ENCODE measurements around the gene PGF. TPM values are rescaled to one million over a fixed set of nuclear protein-coding genes. Genes with fewer than 3 reads are reported as not detected.

Gene PGF
- total RNA-seq, 5 donors from 2014 or later (not counting 1 experiment from before 2014, with no cell fraction given): 0.09 to 0.29 TPM; not detected in 3

- H3K4me1 ChIP-seq (ENCODE audit: control insufficient read depth in 1 of 2, extremely low read depth in 1 of 2, insufficient read depth in 2 of 2, low read length in 2 of 2): peaks cover 4 to 25% of the 10 kb centered on the region in 2 experiments
- no peak overlapping the region for H3K27ac Mint-ChIP-seq
- no peak overlapping the region for H3K27ac ChIP-seq (ENCODE audit: low read length)
- H3K27me3 ChIP-seq (replicated peaks in 1 of 2; ENCODE audit: control insufficient read depth in 2 of 2, extremely low read depth in 1 of 2, insufficient read depth in 2 of 2, low read length in 1 of 2): peaks cover 0 to 25% of the 10 kb centered on the region in 2 experiments
- ATAC-seq (replicated peaks in 1 of 4) (no peak), DNase-seq (no peak)
- H3K36me3 Mint-ChIP-seq: no peaks in the 10 kb centered on the region
- H3K9me3 ChIP-seq: no peaks in the 10 kb centered on the region
- H3K4me3 ChIP-seq (ENCODE audit: control insufficient read depth in 1 of 2, extremely low read depth in 1 of 2, low read length in 1 of 2): no peak overlapping the region
- ChIA-PET CTCF (interaction anchor here in 1 of 2 donors (1.4 kb wide), 1 partner anchor 25 kb away, joined by 6 read pairs; no protein-coding TSS in a partner anchor), POLR2A (interaction anchor here in 1 of 2 donors (0.6 kb wide), 1 partner anchor 57 kb away, joined by 4 read pairs; no protein-coding TSS in a partner anchor)
- H3K36me3 ChIP-seq (ENCODE audit: control insufficient read depth in 2 of 2, extremely low read depth in 1 of 2, insufficient read depth in 1 of 2, low read length in 1 of 2): no peaks in the 10 kb centered on the region
- no peaks in the 10 kb centered on the region for H3K9me3 Mint-ChIP-seq
- H3K4me1 Mint-ChIP-seq: peaks cover 21 to 27% (median 26%) of the 10 kb centered on the region in 3 donors
- WGBS (ENCODE audit: insufficient coverage): 49% methylated on average over 5 of the region's 5 CpGs
- H3K27me3 Mint-ChIP-seq: peaks cover 2 to 5% of the 10 kb centered on the region in 2 donors
- no peak overlapping the region for H3K4me3 Mint-ChIP-seq
These were observed 8.6 kb downstream of the PGF start for GRCh38 chr14:74946659-74947281.

- 50% methylated on average over 10 of the region's 17 CpGs for WGBS (ENCODE audit: insufficient coverage)
- H3K9me3 Mint-ChIP-seq: no peaks in the 10 kb centered on the region
- DNase-seq (peak; percentile 30 to 84 (median 62)), ATAC-seq (replicated peaks in 1 of 4) (peak; percentile 59 to 81 (median 70))
- H3K4me3 Mint-ChIP-seq: peak overlapping the region in 1 of 3 donors; percentile 11
- peaks cover 4 to 32% of the 10 kb centered on the region in 2 experiments for H3K4me1 ChIP-seq (ENCODE audit: control insufficient read depth in 1 of 2, extremely low read depth in 1 of 2, insufficient read depth in 2 of 2, low read length in 2 of 2)
- no peak overlapping the region for H3K4me3 ChIP-seq (ENCODE audit: control insufficient read depth in 1 of 2, extremely low read depth in 1 of 2, low read length in 1 of 2)
- ChIA-PET POLR2A (interaction anchor here in 1 of 2 donors (0.6 kb wide), 1 partner anchor 56 kb away, joined by 4 read pairs; no protein-coding TSS in a partner anchor), CTCF (interaction anchor here (0.6 to 1.0 kb wide), 4 partner anchors 23 to 1577 kb away, joined by 3 read pairs; partner anchors contain the start of gene RPS6KL1 (in 1 of the 2))
- no peaks in the 10 kb centered on the region for H3K36me3 ChIP-seq (ENCODE audit: control insufficient read depth in 2 of 2, extremely low read depth in 1 of 2, insufficient read depth in 1 of 2, low read length in 1 of 2)
- no peak overlapping the region for H3K27ac ChIP-seq (ENCODE audit: low read length)
- peaks cover 0 to 5% of the 10 kb centered on the region in 2 donors for H3K27me3 Mint-ChIP-seq
- no peaks in the 10 kb centered on the region for H3K36me3 Mint-ChIP-seq
- peak overlapping the region in 1 of 2 donors; percentile 24 for H3K27ac Mint-ChIP-seq
- H3K4me1 Mint-ChIP-seq: peaks cover 28 to 34% (median 33%) of the 10 kb centered on the region in 3 donors
- peaks cover 0 to 18% of the 10 kb centered on the region in 2 experiments for H3K27me3 ChIP-seq (replicated peaks in 1 of 2; ENCODE audit: control insufficient read depth in 2 of 2, extremely low read depth in 1 of 2, insufficient read depth in 2 of 2, low read length in 1 of 2)
- no peaks in the 10 kb centered on the region for H3K9me3 ChIP-seq
These were observed 9.3 kb downstream of the PGF start for GRCh38 chr14:74945852-74946658.

- H3K27me3 ChIP-seq (replicated peaks in 1 of 2; ENCODE audit: control insufficient read depth in 2 of 2, extremely low read depth in 1 of 2, insufficient read depth in 2 of 2, low read length in 1 of 2): peaks cover 0 to 12% of the 10 kb centered on the region in 2 experiments
- H3K9me3 ChIP-seq: no peaks in the 10 kb centered on the region
- H3K27ac Mint-ChIP-seq: no peak overlapping the region
- H3K4me3 ChIP-seq (ENCODE audit: control insufficient read depth in 1 of 2, extremely low read depth in 1 of 2, low read length in 1 of 2): no peak overlapping the region
- peaks cover 31 to 38% (median 36%) of the 10 kb centered on the region in 3 donors for H3K4me1 Mint-ChIP-seq
- no peaks in the 10 kb centered on the region for H3K9me3 Mint-ChIP-seq
- 88% methylated on average over 12 of the region's 17 CpGs for WGBS (ENCODE audit: insufficient coverage)
- H3K36me3 ChIP-seq (ENCODE audit: control insufficient read depth in 2 of 2, extremely low read depth in 1 of 2, insufficient read depth in 1 of 2, low read length in 1 of 2): no peaks in the 10 kb centered on the region
- H3K27ac ChIP-seq (ENCODE audit: low read length): no peak overlapping the region
- no peaks in the 10 kb centered on the region for H3K36me3 Mint-ChIP-seq
- H3K4me3 Mint-ChIP-seq: no peak overlapping the region
- ChIA-PET CTCF (interaction anchor here in 1 of 2 donors (0.6 to 1.0 kb wide), 4 partner anchors 22 to 84 kb away, joined by 3 read pairs; partner anchors contain the start of gene RPS6KL1), POLR2A (no interaction called here)
- DNase-seq: peak in 1 of 35 experiments; percentile 37
- no peak for ATAC-seq (replicated peaks in 1 of 4)
- peaks cover 0 to 5% of the 10 kb centered on the region in 2 donors for H3K27me3 Mint-ChIP-seq
- H3K4me1 ChIP-seq (ENCODE audit: control insufficient read depth in 1 of 2, extremely low read depth in 1 of 2, insufficient read depth in 2 of 2, low read length in 2 of 2): peaks cover 4 to 38% of the 10 kb centered on the region in 2 experiments
These were observed 10.0 kb downstream of the PGF start for GRCh38 chr14:74945261-74945851.

GRCh38 chr14:74942608-74943007, 12.8 kb downstream of the PGF start:
- no peaks in the 10 kb centered on the region for H3K27me3 ChIP-seq (replicated peaks in 1 of 2; ENCODE audit: control insufficient read depth in 2 of 2, extremely low read depth in 1 of 2, insufficient read depth in 2 of 2, low read length in 1 of 2)
- ATAC-seq (replicated peaks in 1 of 4) (peak in 1 of 4 experiments; percentile 33), DNase-seq (no peak)
- Mint-ChIP-seq H3K27ac (peak overlapping the region; percentile 92 to 96), H3K36me3 (no peaks in the 10 kb centered on the region), H3K4me1 (peaks cover 35 to 55% (median 40%) of the 10 kb centered on the region in 3 donors), H3K9me3 (peaks cover 0 to 8% (median 4%) of the 10 kb centered on the region in 3 donors), H3K4me3 (peak overlapping the region in 2 of 3 donors; percentile 51 to 79), H3K27me3 (no peaks in the 10 kb centered on the region)
- H3K4me1 ChIP-seq (ENCODE audit: control insufficient read depth in 1 of 2, extremely low read depth in 1 of 2, insufficient read depth in 2 of 2, low read length in 2 of 2): peaks cover 4 to 44% of the 10 kb centered on the region in 2 experiments
- H3K4me3 ChIP-seq (ENCODE audit: control insufficient read depth in 1 of 2, extremely low read depth in 1 of 2, low read length in 1 of 2): peak overlapping the region; percentile 27 to 36
- POLR2A ChIA-PET: interaction anchor here in 1 of 2 donors (0.6 kb wide), 1 partner anchor 104 kb away, joined by 4 read pairs; no protein-coding TSS in a partner anchor
- no peaks in the 10 kb centered on the region for H3K36me3 ChIP-seq (ENCODE audit: control insufficient read depth in 2 of 2, extremely low read depth in 1 of 2, insufficient read depth in 1 of 2, low read length in 1 of 2)
- H3K9me3 ChIP-seq: no peaks in the 10 kb centered on the region
- WGBS (ENCODE audit: insufficient coverage): 100% methylated on average over 2 of the region's 11 CpGs
- CTCF ChIA-PET: interaction anchor here in 1 of 2 donors (0.5 to 1.6 kb wide), 3 partner anchors 82 to 634 kb away, joined by 3 to 4 read pairs (median 3); no protein-coding TSS in a partner anchor
- peak overlapping the region; percentile 83 for H3K27ac ChIP-seq (ENCODE audit: low read length)

- H3K27ac Mint-ChIP-seq: peak overlapping the region; percentile 92 to 96
- H3K4me1 Mint-ChIP-seq: peaks cover 37 to 58% (median 43%) of the 10 kb centered on the region in 3 donors
- Histone ChIP-seq H3K9me3 (no peaks in the 10 kb centered on the region), H3K27me3 (replicated peaks in 1 of 2; ENCODE audit: control insufficient read depth in 2 of 2, extremely low read depth in 1 of 2, insufficient read depth in 2 of 2, low read length in 1 of 2) (no peaks in the 10 kb centered on the region), H3K4me1 (ENCODE audit: control insufficient read depth in 1 of 2, extremely low read depth in 1 of 2, insufficient read depth in 2 of 2, low read length in 2 of 2) (peaks cover 4 to 44% of the 10 kb centered on the region in 2 experiments), H3K36me3 (ENCODE audit: control insufficient read depth in 2 of 2, extremely low read depth in 1 of 2, insufficient read depth in 1 of 2, low read length in 1 of 2) (no peaks in the 10 kb centered on the region), H3K4me3 (ENCODE audit: control insufficient read depth in 1 of 2, extremely low read depth in 1 of 2, low read length in 1 of 2) (peak overlapping the region; percentile 27 to 36), H3K27ac (ENCODE audit: low read length) (peak overlapping the region; percentile 83)
- ChIA-PET POLR2A (interaction anchor here in 1 of 2 donors (0.6 kb wide), 1 partner anchor 105 kb away, joined by 4 read pairs; no protein-coding TSS in a partner anchor), CTCF (interaction anchor here in 1 of 2 donors (0.9 to 1.6 kb wide), 2 partner anchors 36 to 81 kb away, joined by 3 to 4 read pairs; no protein-coding TSS in a partner anchor)
- 69% methylated on average over 10 of the region's 12 CpGs for WGBS (ENCODE audit: insufficient coverage)
- H3K9me3 Mint-ChIP-seq: peaks cover 0 to 8% (median 4%) of the 10 kb centered on the region in 3 donors
- H3K36me3 Mint-ChIP-seq: no peaks in the 10 kb centered on the region
- no peak for DNase-seq
- peak in 2 of 4 experiments; percentile 3 to 5 for ATAC-seq (replicated peaks in 1 of 4)
- H3K4me3 Mint-ChIP-seq: peak overlapping the region; percentile 67 to 79 (median 71)
- H3K27me3 Mint-ChIP-seq: no peaks in the 10 kb centered on the region
These were observed 13.2 kb downstream of the PGF start for GRCh38 chr14:74942181-74942580.

Measured in T-cell (primary cell).